ENCODE data around the gene ZNF808.
"Not testable (repeated sequence)": the region's sequence is repeated elsewhere in the genome, so short reads cannot be mapped to it uniquely, and the experiment has no call there.

ZNF808 gene

GRCh38 chr19:52527134-52527955 lies at the start of gene ZNF808:
ZNF808 (plus strand) TSS chr19:52527668; CDS start chr19:52543285, 15,617 bp downstream.
- FAIRE-seq (peak; percentile 84), DNase-seq (ENCODE audit: extremely low spot score, insufficient read length, low read depth) (peak; percentile 59)

- FAIRE-seq; DNase-seq (ENCODE audit: extremely low spot score, insufficient read length, low read depth): not testable (repeated sequence)
These were observed 43.2 kb upstream of the ZNF808 start for GRCh38 chr19:52484111-52484743.

GRCh38 chr19:52485064-52485463 lies 42.4 kb upstream of the ZNF808 start:
- DNase-seq (ENCODE audit: extremely low spot score, insufficient read length, low read depth); FAIRE-seq: not testable (repeated sequence)

DNA sequence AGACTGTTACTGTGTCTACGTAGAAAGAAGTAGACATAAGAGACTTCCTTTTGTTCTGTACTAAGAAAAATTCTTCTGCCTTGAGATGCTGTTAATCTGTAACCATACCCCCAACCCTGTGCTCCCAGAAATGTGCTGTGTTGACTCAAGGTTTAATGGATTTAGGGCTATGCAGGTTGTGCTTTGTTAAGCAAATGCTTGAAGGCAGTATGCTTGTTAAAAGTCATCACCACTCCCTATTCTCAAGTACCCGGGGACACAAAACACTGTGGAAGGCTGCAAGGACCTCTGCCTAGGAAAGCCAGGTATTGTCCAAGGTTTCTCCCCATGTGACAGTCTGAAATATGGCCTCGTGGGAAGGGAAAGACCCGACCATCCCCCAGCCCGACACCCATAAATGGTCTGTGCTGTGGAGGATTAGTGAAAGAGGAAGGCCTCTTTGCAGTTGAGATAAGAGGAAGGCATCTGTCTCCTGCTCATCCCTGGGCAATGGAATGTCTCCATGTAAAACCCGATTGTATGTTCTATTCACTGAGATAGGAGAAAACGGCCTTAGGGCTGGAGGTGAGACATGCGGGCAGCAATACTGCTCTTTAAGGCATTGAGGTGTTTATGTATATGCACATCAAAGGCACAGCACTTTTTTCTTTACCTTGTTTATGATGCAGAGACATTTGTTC lies 41.8 kb upstream of the ZNF808 start:
- not testable (repeated sequence) for DNase-seq (ENCODE audit: extremely low spot score, insufficient read length, low read depth); FAIRE-seq

GRCh38 chr19:52492201-52492993 lies 35.1 kb upstream of the ZNF808 start:
- no peak for FAIRE-seq
- DNase-seq (ENCODE audit: extremely low spot score, insufficient read length, low read depth), result no peak

DNA sequence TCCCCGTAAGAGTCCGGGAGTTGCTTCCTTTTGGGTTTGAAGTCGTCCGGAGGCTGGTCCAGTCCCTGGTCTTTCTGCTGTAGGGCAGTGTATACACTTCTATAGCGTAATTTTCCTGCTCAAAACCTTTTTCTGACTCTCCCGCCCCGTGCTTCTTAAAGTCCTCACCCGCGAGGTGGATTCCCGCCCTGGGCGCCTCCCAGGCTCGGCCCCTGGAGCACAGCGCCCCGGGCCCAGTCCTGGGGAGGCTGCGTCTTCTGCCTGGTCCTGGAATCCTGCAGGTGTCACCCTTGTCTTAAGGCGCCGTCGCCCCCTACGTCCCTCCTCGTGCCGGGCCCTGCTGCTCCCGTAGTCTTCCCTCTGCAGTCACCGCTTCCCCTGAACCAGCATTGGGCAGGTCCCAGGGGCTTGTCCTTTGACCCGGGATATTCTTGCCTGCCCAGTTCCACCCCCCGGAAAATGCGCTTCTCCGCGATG lies 34.4 kb upstream of the ZNF808 start:
- DNase-seq (ENCODE audit: extremely low spot score, insufficient read length, low read depth) (no peak), FAIRE-seq (no peak)

DNA sequence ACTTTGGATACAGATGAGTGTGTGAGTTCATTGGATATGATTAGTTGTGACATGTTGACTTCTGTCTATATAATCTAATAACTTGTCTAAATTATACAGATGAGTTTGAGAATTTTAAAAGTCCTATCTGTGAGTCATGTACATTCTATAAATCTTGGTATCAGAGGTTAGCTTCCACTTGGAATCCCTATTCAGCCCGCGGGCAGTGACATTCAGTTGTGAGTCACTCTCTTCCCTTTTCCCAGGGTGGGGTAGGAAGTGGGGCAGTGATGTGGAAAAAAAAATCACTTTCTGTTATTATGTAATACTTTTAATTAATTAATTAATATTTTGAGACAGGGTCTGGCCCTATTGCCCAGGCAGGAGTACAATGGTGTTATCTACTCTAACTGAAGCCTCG lies 33.0 kb upstream of the ZNF808 start:
- FAIRE-seq, result no peak

GRCh38 chr19:52498571-52498970 lies 28.9 kb upstream of the ZNF808 start:
- DNase-seq (ENCODE audit: extremely low spot score, insufficient read length, low read depth) (no peak), FAIRE-seq (no peak)

More for the DNA sequence above, 33.0 kb upstream of the ZNF808 start:
- DNase-seq (ENCODE audit: extremely low spot score, insufficient read length, low read depth), result no peak

DNA sequence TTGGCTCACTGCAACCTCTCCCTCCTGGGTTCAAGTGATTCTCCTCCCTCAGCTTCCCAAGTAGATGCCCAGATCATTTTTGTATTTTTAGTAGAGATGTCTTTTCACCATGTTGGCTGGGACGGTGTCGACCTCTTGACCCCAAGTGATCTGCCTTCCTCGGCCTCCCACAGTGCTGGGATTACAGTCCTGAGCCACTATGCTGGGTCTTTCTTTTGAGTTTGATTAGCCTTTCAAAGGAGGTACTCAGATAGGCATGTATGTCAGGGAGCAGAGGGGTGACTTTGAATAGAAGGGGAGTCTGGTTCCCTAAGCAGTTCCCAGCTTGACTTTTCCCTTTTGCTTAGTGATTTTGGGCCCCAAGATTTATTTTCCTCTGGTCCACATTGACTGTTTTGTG lies 27.0 kb upstream of the ZNF808 start:
- FAIRE-seq; DNase-seq (ENCODE audit: extremely low spot score, insufficient read length, low read depth): not testable (repeated sequence)

DNA sequence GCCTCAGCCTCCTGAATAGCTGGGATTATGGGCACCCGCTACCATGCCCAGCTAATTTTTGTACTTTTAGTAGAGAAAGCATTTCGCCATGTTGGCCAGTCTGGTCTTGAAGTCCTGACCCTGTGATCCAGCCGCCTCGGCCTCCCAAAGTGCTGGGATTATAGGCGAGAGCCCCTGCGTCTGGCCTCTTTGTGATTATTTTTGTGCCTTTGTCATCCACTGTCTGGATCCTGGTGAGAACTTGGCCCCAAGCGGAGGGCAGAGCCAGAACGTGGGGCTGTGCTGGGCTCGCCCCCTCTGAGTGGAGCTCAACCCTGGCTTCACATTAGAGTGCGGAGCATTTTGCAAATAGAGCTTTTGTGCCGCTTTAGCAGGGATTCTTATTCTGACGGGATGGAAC lies 26.5 kb upstream of the ZNF808 start:
- not testable (repeated sequence) for FAIRE-seq

GRCh38 chr19:52507266-52507665 lies 20.2 kb upstream of the ZNF808 start:
- DNase-seq (ENCODE audit: extremely low spot score, insufficient read length, low read depth) (no peak), FAIRE-seq (no peak)

More for the DNA sequence above, 26.5 kb upstream of the ZNF808 start:
- DNase-seq (ENCODE audit: extremely low spot score, insufficient read length, low read depth), result not testable (repeated sequence)

- FAIRE-seq, result no peak
- no peak for DNase-seq (ENCODE audit: extremely low spot score, insufficient read length, low read depth)
These were observed 11.3 kb upstream of the ZNF808 start for GRCh38 chr19:52516191-52516590.

- DNase-seq (ENCODE audit: extremely low spot score, insufficient read length, low read depth) (no peak), FAIRE-seq (no peak)
These were observed 8.8 kb upstream of the ZNF808 start for GRCh38 chr19:52518646-52519045.

DNA sequence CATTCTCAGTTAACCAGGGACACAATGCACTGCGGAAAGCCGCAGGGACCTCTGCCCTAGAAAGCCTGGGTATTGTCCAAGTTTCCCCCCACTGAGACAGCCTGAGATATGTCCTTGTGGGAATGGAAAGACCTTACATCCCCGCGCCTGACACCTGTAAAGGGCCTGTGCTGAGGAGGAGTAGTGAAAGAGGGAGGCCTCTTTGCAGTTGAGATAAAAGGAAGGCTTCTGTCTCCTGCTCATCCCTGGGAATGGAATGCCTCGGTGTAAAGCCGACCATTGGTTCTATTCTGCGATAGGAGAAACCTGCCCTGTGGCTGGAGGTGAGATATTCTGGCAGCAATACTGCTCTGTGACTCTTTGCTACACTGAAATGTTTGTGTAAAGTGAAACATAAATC lies 8.3 kb upstream of the ZNF808 start:
- not testable (repeated sequence) for DNase-seq (ENCODE audit: extremely low spot score, insufficient read length, low read depth); FAIRE-seq

DNA sequence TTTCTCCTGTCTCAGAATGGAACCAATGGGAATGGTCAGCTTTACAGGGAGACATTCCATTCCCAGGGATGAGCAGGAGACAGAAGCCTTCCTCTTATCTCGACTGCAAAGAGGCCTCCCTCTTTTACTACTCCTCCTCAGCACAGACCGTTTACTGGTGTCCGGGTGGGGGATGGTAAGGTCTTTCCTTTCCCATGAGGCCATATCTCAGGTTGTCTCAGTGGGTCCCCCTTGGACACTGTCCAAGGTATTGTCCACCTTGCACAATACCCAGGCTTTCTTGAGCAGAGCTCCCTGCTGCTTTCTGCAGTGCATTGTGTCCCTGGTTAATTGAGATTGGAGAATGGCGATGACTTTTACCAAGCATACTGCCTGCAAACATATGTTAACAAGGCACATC lies 7.5 kb upstream of the ZNF808 start:
- DNase-seq (ENCODE audit: extremely low spot score, insufficient read length, low read depth), result no peak
- no peak for FAIRE-seq

DNA sequence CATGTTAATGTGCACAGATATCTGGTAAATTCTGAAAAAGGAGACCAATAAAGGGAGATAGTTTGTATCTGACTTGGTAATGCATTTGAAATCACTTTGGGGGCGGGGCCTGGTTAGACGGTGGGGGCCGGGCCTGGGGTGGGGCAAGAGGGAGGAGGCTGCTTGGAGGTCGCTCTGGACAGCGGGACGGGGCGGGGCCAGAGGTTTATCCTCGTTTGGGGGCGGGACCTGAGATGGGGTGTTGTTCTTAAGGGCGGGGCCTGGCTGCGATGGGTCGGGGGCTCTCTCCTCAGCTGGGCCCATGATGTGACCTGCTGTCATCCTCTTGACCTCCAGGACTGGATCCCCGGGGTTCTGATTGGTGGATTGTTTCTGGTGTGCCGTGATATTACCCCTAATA lies 4.9 kb upstream of the ZNF808 start:
- no peak for FAIRE-seq

GRCh38 chr19:52524086-52524485 lies 3.4 kb upstream of the ZNF808 start:
- no peak for DNase-seq (ENCODE audit: extremely low spot score, insufficient read length, low read depth)
- FAIRE-seq, result no peak

More for the DNA sequence above, 4.9 kb upstream of the ZNF808 start:
- no peak for DNase-seq (ENCODE audit: extremely low spot score, insufficient read length, low read depth)

GRCh38 chr19:52527956-52528351 lies 486 bp downstream of the ZNF808 start:
- no peak for FAIRE-seq
- no peak for DNase-seq (ENCODE audit: extremely low spot score, insufficient read length, low read depth)

DNA sequence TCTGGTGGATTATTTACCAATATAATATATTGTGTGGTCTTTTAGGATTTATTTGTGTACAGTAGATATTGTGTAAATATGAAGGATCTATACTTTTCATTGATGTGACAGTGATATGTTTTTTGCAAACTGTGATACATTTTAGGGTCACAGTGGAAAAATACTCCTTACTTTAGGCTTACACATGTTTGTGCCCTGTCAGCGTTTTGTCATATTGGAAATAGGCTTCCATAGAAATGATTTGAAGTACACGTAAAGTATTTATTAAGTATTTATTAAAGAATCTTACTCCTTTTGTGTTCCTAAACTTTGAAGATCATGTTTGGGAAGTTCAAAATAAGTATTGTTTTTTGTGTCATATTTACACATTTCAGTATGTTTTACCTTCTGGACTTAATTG lies 5.0 kb downstream of the ZNF808 start:
- FAIRE-seq, result no peak

GRCh38 chr19:52533901-52534300 lies 6.4 kb downstream of the ZNF808 start:
- FAIRE-seq, result no peak
- DNase-seq (ENCODE audit: extremely low spot score, insufficient read length, low read depth), result no peak

More for the DNA sequence above, 5.0 kb downstream of the ZNF808 start:
- no peak for DNase-seq (ENCODE audit: extremely low spot score, insufficient read length, low read depth)
